ENCODE data around the gene PODXL. TPM values are rescaled to one million over a fixed set of nuclear protein-coding genes. Genes with fewer than 3 reads are reported as not detected.

Gene PODXL
- total RNA-seq, 4 donors from 2014 or later, result 7.6 to 44.5 (median 20.2) TPM

DNA sequence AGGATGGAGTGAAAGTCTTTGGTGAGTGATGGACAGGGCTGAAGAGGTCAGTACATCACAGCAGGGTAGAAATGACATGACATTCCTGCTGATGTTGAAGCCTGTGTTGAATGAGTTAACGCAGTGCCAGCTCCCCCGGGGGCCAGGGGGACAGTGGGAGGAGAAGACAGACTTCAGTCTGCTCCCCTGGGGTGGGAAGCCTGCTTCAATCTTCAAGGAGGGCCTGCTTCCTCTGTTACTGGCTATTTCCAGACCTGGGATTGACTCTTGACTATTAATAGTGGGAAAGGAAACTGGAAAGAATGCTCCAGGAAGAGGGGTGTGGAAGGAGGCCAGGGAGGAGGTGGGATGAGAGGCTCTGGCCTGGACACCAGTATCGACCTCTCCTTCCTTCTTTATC, 27.2 kb downstream of the PODXL start:
- TF ChIP-seq, protein P1, sequence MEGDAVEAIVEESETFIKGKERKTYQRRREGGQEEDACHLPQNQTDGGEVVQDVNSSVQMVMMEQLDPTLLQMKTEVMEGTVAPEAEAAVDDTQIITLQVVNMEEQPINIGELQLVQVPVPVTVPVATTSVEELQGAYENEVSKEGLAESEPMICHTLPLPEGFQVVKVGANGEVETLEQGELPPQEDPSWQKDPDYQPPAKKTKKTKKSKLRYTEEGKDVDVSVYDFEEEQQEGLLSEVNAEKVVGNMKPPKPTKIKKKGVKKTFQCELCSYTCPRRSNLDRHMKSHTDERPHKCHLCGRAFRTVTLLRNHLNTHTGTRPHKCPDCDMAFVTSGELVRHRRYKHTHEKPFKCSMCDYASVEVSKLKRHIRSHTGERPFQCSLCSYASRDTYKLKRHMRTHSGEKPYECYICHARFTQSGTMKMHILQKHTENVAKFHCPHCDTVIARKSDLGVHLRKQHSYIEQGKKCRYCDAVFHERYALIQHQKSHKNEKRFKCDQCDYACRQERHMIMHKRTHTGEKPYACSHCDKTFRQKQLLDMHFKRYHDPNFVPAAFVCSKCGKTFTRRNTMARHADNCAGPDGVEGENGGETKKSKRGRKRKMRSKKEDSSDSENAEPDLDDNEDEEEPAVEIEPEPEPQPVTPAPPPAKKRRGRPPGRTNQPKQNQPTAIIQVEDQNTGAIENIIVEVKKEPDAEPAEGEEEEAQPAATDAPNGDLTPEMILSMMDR (IDR thresholded peaks at IDR 0.05; ENCODE audit: low read depth), result no peak

DNA sequence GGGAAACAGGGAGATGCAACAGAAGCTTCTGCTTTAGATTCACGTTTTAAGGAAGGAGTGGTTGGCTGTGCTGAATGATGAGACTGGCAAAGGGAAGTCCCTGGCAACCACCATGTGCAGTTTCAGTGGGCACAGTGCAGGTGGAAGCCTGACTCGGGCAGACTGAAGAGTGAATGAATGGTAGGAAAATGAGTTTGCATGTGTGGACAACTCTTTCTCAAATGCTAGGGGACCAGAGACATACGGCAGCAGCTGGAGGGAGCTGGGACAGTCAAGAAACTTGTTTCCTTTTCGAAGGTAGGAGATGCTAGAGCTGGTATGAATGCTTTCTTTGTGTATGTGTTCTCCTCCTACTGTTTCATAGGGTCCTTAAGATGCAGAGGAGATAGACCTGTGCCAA, 29.0 kb downstream of the PODXL start:
- TF ChIP-seq, protein P1 (IDR thresholded peaks at IDR 0.05; ENCODE audit: low read depth), result no peak

DNA sequence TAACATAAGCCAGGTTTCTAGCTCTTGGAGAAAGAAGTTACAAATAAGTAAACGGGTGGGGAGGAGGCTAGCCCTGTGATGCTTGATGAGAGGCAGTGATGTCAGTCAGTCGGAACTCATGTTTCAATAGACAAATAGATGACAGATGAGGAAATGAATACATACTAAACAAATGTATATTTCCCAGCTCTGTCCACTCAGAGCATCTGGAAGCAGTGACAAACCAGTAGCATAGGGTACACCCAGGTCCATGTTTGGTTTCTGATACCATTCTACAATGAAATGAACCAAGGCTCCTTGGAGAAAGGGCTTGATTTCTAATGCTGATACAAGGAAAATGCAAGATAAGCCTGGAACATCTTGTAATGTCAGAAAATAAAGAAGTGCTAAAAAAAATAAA, 30.6 kb downstream of the PODXL start:
- TF ChIP-seq, protein P1 (IDR thresholded peaks at IDR 0.05; ENCODE audit: low read depth), result no peak

DNA sequence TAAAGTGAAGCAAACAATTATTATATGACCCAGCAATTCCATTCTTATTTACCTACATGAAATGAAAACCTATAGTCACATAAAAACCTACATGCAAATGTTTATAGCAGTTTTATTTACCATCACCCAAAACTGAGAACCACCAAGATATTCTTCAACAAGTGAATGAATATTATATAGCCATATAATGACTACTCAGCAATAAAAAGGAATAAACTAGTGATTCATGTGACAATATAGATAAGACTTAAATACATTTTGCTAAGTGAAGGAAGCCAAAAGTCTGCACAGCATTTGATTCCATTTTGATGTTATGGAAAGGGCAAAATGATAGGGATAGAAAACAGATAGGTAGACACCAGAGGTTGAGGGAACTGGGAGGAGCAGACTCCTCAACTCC, 31.7 kb downstream of the PODXL start:
- TF ChIP-seq, protein P1 (IDR thresholded peaks at IDR 0.05; ENCODE audit: low read depth), result no peak

DNA sequence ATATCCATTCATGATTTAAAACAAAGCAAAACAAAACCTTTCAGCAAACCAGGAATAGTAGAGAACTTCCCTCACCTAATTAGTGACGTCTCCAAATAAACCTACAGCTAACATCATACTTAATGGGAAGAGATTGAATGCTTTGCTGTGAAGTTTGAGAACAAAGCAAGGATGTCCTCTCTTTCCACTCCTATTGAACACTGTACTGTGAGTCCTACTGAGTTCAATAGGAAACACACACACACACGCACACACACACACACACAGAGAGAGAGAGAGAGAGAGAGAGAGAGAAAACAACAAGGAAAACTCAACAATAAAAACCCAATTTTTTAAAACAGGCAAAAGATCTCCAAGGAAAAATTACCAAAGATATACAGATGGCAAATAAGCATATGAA, 32.3 kb downstream of the PODXL start:
- TF ChIP-seq, protein P1 (IDR thresholded peaks at IDR 0.05; ENCODE audit: low read depth), result no peak

DNA sequence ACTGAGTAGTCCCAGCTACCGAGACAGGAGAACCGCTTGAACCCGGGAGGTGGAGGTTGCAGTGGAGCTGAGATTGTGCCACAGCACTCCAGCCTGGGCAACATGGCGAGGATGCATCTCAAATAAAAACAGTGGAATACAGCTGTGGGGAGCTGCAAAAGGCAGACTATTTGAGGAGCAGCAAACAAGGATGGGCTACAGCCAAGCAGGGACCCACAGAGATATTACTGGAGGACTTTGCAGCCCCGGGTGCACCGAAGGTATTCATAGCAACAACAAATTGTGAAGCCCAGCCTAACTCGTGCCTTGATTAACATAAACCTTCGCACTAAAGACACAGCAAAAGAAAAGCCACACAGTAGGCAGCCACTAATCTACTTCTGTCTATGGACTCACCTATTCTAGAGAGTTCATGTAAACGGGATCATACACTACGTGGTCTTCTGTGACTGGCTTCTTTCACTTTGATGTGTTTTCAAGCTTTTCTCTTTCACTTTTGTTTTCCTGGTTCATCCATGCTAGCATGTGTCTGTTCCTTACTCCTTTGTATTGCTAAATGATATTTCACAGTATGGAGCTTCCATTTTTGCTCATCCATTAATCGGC, 34.0 kb downstream of the PODXL start:
- TF ChIP-seq, protein P1 (IDR thresholded peaks at IDR 0.05; ENCODE audit: low read depth), result no peak

DNA sequence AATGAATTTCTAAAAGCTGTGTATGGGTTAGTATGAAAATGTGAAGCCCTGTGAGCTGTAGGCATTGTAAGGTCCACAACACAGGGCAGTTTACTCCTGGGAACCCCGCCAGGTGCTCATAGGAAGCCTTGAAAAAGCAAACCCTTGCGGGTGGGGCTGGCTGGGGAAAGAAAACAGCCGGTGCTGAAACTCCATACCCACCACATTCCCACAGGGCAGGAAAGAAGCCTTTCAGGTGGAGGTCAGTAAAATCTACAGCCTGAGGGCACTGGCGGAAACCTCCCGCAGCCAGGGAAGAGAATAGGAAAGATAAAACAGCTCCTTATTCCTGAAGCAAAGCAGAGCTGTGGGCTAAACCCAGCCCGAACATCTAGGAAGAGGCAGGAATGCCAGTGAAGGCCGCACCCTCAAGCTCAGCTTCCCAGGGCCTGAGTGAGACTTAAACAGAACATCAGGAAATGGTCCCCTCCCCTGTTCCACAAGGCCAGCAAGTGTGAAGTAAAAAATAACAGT, 34.7 kb downstream of the PODXL start:
- TF ChIP-seq, protein P1 (IDR thresholded peaks at IDR 0.05; ENCODE audit: low read depth), result no peak

Data from subcutaneous adipose tissue (tissue), 4 donors.